RWPE2 (cell line): ENCODE measurements around the gene CACNA2D4.

Source experiments
- ATAC-seq: fragments of 200-7000 bp; cut with Tn5 transposase; 3 replicates; pipeline ENCODE4 v1.9.1; 2021; ENCODE audit warnings: low read depth
- DNase-seq: peaks from one replicate; pipeline ENCODE4 v3.0.0-alpha.2; 2020; ENCODE audit warnings: low spot score
- H3K27ac ChIP-seq: fragments of 450-650 bp; 2 replicates; pipeline ENCODE4 v1.5.1; 2017; ENCODE audit warnings: mild to moderate bottlenecking; ENCODE audit not compliant: poor library complexity, severe bottlenecking
- H3K27me3 ChIP-seq: fragments of 250-450 bp; sonication (Bioruptor Pico); 2 replicates; pipeline ENCODE4 v1.5.1; 2021; ENCODE audit warnings: mild to moderate bottlenecking, moderate library complexity; ENCODE audit not compliant: insufficient read depth, poor library complexity, severe bottlenecking
- H3K36me3 ChIP-seq: fragments of 250-450 bp; sonication (Bioruptor Pico); 2 replicates; pipeline ENCODE4 v1.5.1; 2020; ENCODE audit warnings: low read depth, mild to moderate bottlenecking, moderate library complexity
- H3K4me1 ChIP-seq: fragments of 250-450 bp; sonication (Bioruptor Pico); 2 replicates; pipeline ENCODE4 v1.5.1; 2021; ENCODE audit warnings: mild to moderate bottlenecking, moderate library complexity; ENCODE audit not compliant: insufficient read depth, poor library complexity, severe bottlenecking
- H3K4me3 ChIP-seq: fragments of 250-450 bp; sonication (Bioruptor Pico); 2 replicates; pipeline ENCODE4 v1.5.1; 2021; ENCODE audit warnings: mild to moderate bottlenecking, moderate library complexity; ENCODE audit not compliant: severe bottlenecking
- H3K9me3 ChIP-seq: fragments of 250-450 bp; sonication (Bioruptor Pico); 2 replicates; pipeline ENCODE4 v1.5.1; 2021; ENCODE audit warnings: mild to moderate bottlenecking, moderate library complexity; ENCODE audit not compliant: severe bottlenecking
- TF ChIP-seq, protein P1 (sequence below): fragments of 450-650 bp; IDR thresholded peaks from one replicate; pipeline ENCODE4 v1.5.1; 2017; ENCODE audit warnings: mild to moderate bottlenecking, moderate library complexity; ENCODE audit not compliant: poor library complexity, severe bottlenecking

CACNA2D4 gene

GRCh38 chr12:1796515-1797010 lies 121.9 kb downstream of the CACNA2D4 start:
- H3K27ac ChIP-seq: no peak overlapping the region
- TF ChIP-seq, protein P1, sequence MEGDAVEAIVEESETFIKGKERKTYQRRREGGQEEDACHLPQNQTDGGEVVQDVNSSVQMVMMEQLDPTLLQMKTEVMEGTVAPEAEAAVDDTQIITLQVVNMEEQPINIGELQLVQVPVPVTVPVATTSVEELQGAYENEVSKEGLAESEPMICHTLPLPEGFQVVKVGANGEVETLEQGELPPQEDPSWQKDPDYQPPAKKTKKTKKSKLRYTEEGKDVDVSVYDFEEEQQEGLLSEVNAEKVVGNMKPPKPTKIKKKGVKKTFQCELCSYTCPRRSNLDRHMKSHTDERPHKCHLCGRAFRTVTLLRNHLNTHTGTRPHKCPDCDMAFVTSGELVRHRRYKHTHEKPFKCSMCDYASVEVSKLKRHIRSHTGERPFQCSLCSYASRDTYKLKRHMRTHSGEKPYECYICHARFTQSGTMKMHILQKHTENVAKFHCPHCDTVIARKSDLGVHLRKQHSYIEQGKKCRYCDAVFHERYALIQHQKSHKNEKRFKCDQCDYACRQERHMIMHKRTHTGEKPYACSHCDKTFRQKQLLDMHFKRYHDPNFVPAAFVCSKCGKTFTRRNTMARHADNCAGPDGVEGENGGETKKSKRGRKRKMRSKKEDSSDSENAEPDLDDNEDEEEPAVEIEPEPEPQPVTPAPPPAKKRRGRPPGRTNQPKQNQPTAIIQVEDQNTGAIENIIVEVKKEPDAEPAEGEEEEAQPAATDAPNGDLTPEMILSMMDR: no peak
- DNase-seq (peak; percentile 68), ATAC-seq (peak; percentile 10)
- no peaks in the 10 kb centered on the region for H3K36me3 ChIP-seq
- H3K4me1 ChIP-seq: no peaks in the 10 kb centered on the region
- H3K4me3 ChIP-seq: peak overlapping the region; percentile 25
- no peaks in the 10 kb centered on the region for H3K27me3 ChIP-seq
- H3K9me3 ChIP-seq: no peaks in the 10 kb centered on the region

- ATAC-seq (peak; percentile 96), DNase-seq (peak; percentile 90)
- H3K27ac ChIP-seq: no peak overlapping the region
- no peaks in the 10 kb centered on the region for H3K4me1 ChIP-seq
- no peaks in the 10 kb centered on the region for H3K9me3 ChIP-seq
- H3K27me3 ChIP-seq: no peaks in the 10 kb centered on the region
- TF ChIP-seq, protein P1: peak; percentile 98
- no peaks in the 10 kb centered on the region for H3K36me3 ChIP-seq
- H3K4me3 ChIP-seq: peak overlapping the region; percentile 25
Observed at GRCh38 chr12:1795785-1796514, 122.5 kb downstream of the CACNA2D4 start.

GRCh38 chr12:1795221-1795784 lies 123.1 kb downstream of the CACNA2D4 start:
- H3K27ac ChIP-seq: no peak overlapping the region
- no peak overlapping the region for H3K4me3 ChIP-seq
- no peaks in the 10 kb centered on the region for H3K4me1 ChIP-seq
- peak; percentile 61 for DNase-seq
- H3K36me3 ChIP-seq: no peaks in the 10 kb centered on the region
- no peaks in the 10 kb centered on the region for H3K27me3 ChIP-seq
- no peak for ATAC-seq
- no peaks in the 10 kb centered on the region for H3K9me3 ChIP-seq
- TF ChIP-seq, protein P1: no peak

DNA sequence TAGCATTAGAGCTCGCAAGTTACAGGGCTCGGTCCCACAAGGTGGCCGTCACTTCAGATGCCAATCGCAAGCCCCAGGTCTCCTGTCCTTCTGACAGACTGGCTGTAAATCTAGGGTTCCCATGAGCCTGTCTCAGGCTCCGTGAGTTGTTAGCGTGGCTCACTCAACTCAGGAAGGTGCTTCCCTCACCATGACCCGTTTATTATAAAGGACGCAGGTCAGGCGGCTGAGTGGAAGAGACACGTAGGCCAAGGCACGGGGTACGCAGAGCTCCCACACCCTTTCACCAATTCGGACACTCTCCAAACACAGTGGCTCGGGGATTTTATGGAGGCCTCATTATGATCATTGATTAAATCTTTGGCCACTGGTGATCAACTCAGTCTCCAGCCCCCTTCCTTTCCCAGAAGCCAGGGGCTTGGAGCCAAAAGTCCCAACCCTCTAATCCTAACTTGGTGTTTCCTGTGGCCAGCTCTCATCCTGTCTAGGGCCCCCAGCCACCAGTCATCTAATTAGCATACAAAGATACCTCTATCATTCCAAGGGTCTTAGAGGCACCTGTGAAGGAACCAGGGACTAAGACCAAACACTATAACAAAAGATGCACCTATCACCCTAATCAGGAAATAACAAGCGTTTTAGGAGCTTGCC lies 123.9 kb downstream of the CACNA2D4 start:
- Histone ChIP-seq H3K36me3 (no peaks in the 10 kb centered on the region), H3K4me3 (no peak overlapping the region), H3K27ac (no peak overlapping the region), H3K4me1 (no peaks in the 10 kb centered on the region), H3K27me3 (no peaks in the 10 kb centered on the region), H3K9me3 (no peaks in the 10 kb centered on the region)
- TF ChIP-seq, protein P1: no peak
- no peak for ATAC-seq
- no peak for DNase-seq
